Keratinocyte (primary cell): ENCODE data around the gene ABHD16A. TPM values are rescaled to one million over a fixed set of nuclear protein-coding genes. Genes with fewer than 3 reads are reported as not detected.

Source experiments
- DNase-seq: peaks from one replicate; pipeline ENCODE4 v3.0.0-alpha.2; 2011; ENCODE audit warnings: low read depth, missing footprints, low spot score
- FAIRE-seq: peaks from 2 replicates; lab custom pipeline; 2011; peaks lifted over from hg19 to GRCh38; lab: Jason Lieb, UNC
- H2AFZ ChIP-seq: 2 replicates; pipeline ENCODE4 v1.6.0; 2012; ENCODE audit warnings: low read length, control low read depth, inconsistent platforms; ENCODE audit not compliant: control insufficient read depth
- H3K27ac ChIP-seq: 2 replicates; pipeline ENCODE4 v1.5.1; 2011; ENCODE audit warnings: low read length; ENCODE audit not compliant: control insufficient read depth, insufficient read depth
- H3K27me3 ChIP-seq: 3 replicates; pipeline ENCODE4 v1.6.0; 2011; ENCODE audit warnings: low read length; ENCODE audit not compliant: control insufficient read depth, insufficient read depth; ENCODE audit errors: extremely low read depth
- H3K36me3 ChIP-seq, 2 experiments: 2 replicates in 1 of 2; 3 replicates in 1 of 2; pipeline ENCODE4 v1.5.1; 2011; ENCODE audit warnings: low read length in 2 of 2, mild to moderate bottlenecking in 1 of 2; ENCODE audit not compliant: control insufficient read depth in 2 of 2, insufficient read depth in 2 of 2; ENCODE audit errors: extremely low read depth in 1 of 2
- H3K4me1 ChIP-seq: 3 replicates; pipeline ENCODE4 v1.5.1; 2011; ENCODE audit warnings: low read length; ENCODE audit not compliant: control insufficient read depth, insufficient read depth; ENCODE audit errors: extremely low read depth
- H3K4me2 ChIP-seq: 3 replicates; pipeline ENCODE4 v1.6.0; 2011; ENCODE audit warnings: low read depth, low read length; ENCODE audit not compliant: control insufficient read depth, insufficient read depth; ENCODE audit errors: extremely low read depth
- H3K4me3 ChIP-seq, 3 experiments: fragments of 200-600 bp in 1 of 3; sonication (generic) in 1 of 3; 2 replicates in 2 of 3; 3 replicates in 1 of 3; pipeline ENCODE4 v1.5.1; 2011 to 2016; ENCODE audit warnings: low read length in 3 of 3, mild to moderate bottlenecking in 3 of 3, control low read depth in 2 of 3, inconsistent platforms in 1 of 3, low read depth in 1 of 3, mixed read lengths in 1 of 3, mixed run types in 1 of 3, moderate library complexity in 1 of 3; ENCODE audit not compliant: control insufficient read depth in 2 of 3, insufficient read depth in 2 of 3; ENCODE audit errors: extremely low read depth in 1 of 3
- H3K79me2 ChIP-seq: 2 replicates; pipeline ENCODE4 v1.6.0; 2012; ENCODE audit warnings: low read length; ENCODE audit not compliant: control insufficient read depth, insufficient read depth
- H3K9ac ChIP-seq: 3 replicates; pipeline ENCODE4 v1.6.0; 2011; ENCODE audit warnings: low read length; ENCODE audit not compliant: control insufficient read depth, insufficient read depth; ENCODE audit errors: extremely low read depth
- H3K9me1 ChIP-seq: 3 replicates; pipeline ENCODE4 v1.6.0; 2011; ENCODE audit warnings: low read length; ENCODE audit not compliant: control insufficient read depth, insufficient read depth; ENCODE audit errors: extremely low read depth
- H3K9me3 ChIP-seq: 2 replicates; pipeline ENCODE4 v1.5.1; 2012; ENCODE audit warnings: low read depth, low read length; ENCODE audit not compliant: control insufficient read depth
- H4K20me1 ChIP-seq: 3 replicates; pipeline ENCODE4 v1.6.0; 2011; ENCODE audit warnings: low read length; ENCODE audit not compliant: control insufficient read depth, insufficient read depth; ENCODE audit errors: extremely low read depth
- EZH2 ChIP-seq: IDR thresholded peaks from one replicate; pipeline ENCODE4 v1.6.1; 2012; ENCODE audit warnings: inconsistent platforms, mild to moderate bottlenecking, low read length, moderate library complexity
- dilution Hi-C: fragments of 300-500 bp; cut with MboI; formaldehyde crosslinking; loops from one replicate; pipeline ENCODE4 v1.7.0; 2020; ENCODE audit warnings: low sequenced_read_pairs; ENCODE audit not compliant: extremely low pct_ligation_motif_present
- polyA plus RNA-seq, 5 experiments: library from polyadenylated mRNA; depleted of rRNA in 3 of 5; stranded (reverse) in 3 of 5; stranded (forward) in 1 of 5; unstranded in 1 of 5; fragments of >200 nt; gene quantifications; 1 replicate in 1 of 5; 2 replicates in 3 of 5; 3 replicates in 1 of 5; pipeline versions ENCODE4 v1.2.1 to v1.2.3, GENCODE V29; 2011 to 2012; ENCODE audit warnings: missing spikeins in 2 of 5, low read depth in 1 of 5, low replicate concordance in 1 of 5
- TF ChIP-seq, protein P1 (sequence below), 3 experiments: IDR thresholded peaks in 1 of 3; conservative IDR thresholded peaks in 1 of 3; optimal IDR thresholded peaks in 1 of 3; 2 replicates in 2 of 3; 3 replicates in 1 of 3; pipeline versions ENCODE3 to v1.5.1; 2011; ENCODE audit warnings: low read length in 3 of 3, mild to moderate bottlenecking in 3 of 3, moderate library complexity in 2 of 3, control low read depth in 1 of 3, inconsistent platforms in 1 of 3; ENCODE audit not compliant: insufficient read depth in 2 of 3; ENCODE audit errors: extremely low read depth in 1 of 3

Gene ABHD16A
- polyA plus RNA-seq, 1 donor (not counting 4 experiments of a cell fraction or from before 2014, with no cell fraction given): 21.8 TPM

DNA sequence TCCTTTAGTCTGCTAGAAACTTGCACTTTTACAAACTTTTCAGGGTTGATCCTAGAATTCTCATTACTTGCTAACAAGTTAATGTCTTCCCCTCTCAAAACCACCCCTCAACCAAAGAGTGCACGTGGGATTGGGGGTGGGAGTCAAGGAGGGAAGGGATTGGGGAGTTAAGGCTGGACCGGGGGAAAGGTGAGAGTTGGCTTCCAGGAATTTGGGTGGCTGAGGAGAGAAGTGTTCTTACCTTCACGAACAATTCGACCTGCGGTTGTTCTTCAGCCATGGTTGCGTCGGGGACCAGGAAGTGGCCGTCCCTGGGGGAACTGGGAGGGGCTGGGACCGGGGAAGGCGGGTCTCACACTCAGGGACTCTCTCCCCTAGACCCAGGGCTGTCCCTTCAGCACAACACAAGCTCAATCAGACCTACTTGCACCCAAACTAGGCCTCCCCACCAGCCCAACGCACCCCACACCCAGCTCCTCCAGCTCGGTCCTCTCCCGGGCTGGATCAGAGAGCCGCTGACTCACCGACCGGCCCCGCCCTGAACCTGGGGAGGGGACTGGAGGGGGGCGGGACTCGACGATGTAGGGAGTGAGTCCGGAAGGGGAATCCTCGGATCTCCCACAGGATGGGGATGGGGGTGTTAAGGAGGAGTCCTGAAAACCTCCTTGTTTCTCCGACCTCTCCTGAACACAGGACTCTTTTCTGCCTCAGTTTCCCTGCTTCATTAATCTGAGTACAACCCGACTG lies 33.1 kb upstream of the ABHD16A start, which contains the start of gene CLIC1:
Gene CLIC1 (minus strand): TSS at position 510 of the 747 bp plus-strand sequence. CDS start 230 bp downstream, at position 280.
- Histone ChIP-seq H3K4me3 (peak within 1 kb of the TSS; percentile 62 to 88 (median 66)), H3K9ac (peak within 1 kb of the TSS; percentile 90), H4K20me1 (peaks cover 14% of the 10 kb centered on the region), H3K36me3 (peaks cover 21 to 34% of the 10 kb centered on the region in 2 experiments), H3K9me3 (no peaks in the 10 kb centered on the region), H3K4me2 (peak within 1 kb of the TSS; percentile 84), H3K79me2 (peaks cover 39% of the 10 kb centered on the region), H3K4me1 (peaks cover 42% of the 10 kb centered on the region), H3K27me3 (no peaks in the 10 kb centered on the region), H2AFZ (peak within 1 kb of the TSS; percentile 67), H3K9me1 (peaks cover 2% of the 10 kb centered on the region), H3K27ac (peak within 1 kb of the TSS; percentile 96)
- FAIRE-seq: no peak
- dilution Hi-C loops: no loop called here
- TF ChIP-seq, protein P1, sequence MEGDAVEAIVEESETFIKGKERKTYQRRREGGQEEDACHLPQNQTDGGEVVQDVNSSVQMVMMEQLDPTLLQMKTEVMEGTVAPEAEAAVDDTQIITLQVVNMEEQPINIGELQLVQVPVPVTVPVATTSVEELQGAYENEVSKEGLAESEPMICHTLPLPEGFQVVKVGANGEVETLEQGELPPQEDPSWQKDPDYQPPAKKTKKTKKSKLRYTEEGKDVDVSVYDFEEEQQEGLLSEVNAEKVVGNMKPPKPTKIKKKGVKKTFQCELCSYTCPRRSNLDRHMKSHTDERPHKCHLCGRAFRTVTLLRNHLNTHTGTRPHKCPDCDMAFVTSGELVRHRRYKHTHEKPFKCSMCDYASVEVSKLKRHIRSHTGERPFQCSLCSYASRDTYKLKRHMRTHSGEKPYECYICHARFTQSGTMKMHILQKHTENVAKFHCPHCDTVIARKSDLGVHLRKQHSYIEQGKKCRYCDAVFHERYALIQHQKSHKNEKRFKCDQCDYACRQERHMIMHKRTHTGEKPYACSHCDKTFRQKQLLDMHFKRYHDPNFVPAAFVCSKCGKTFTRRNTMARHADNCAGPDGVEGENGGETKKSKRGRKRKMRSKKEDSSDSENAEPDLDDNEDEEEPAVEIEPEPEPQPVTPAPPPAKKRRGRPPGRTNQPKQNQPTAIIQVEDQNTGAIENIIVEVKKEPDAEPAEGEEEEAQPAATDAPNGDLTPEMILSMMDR (optimal IDR thresholded peaks at IDR 0.05 in 1 of 3, IDR thresholded peaks at IDR 0.05 in 1 of 3, conservative IDR thresholded peaks at IDR 0.05 in 1 of 3; ENCODE audit: extremely low read depth in 1 of 3, insufficient read depth in 2 of 3, low read length in 3 of 3): no peak
- no peak for TF ChIP-seq EZH2
- DNase-seq: peak; percentile 59

DNA sequence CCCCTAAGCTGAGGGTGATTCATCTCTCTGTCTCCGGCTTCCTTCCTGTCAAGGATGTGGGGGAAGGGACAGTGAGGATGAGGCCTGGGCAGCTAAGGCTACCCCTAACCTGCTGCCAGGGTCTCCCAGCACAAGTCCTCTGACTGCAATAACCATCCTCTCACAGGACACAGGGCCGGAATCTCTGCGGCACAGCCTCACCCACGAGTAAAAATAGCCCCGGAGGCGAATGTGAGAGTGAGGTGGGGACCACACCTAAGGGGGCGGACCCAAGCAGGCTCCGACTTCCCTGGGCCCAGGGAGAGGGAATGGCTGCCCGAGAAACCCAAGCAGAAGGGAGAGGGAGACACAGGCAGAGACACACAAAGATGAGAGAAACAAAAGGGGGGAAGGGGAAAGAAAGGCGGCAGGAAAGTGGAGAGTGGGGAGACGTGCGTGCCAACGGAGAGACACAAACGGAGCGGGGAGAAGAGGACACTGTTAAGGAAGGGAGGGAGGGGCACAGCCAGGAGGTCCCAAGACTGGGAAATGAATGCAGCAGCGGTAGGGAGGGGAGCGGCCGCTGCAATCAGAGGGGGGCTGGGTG lies 31.8 kb upstream of the ABHD16A start:
- Histone ChIP-seq H3K4me3 (peak overlapping the region; percentile 62 to 88 (median 66)), H3K4me2 (peak overlapping the region; percentile 84), H2AFZ (peak overlapping the region; percentile 38), H3K9me3 (no peaks in the 10 kb centered on the region), H3K9me1 (peaks cover 4% of the 10 kb centered on the region), H4K20me1 (peaks cover 19% of the 10 kb centered on the region), H3K36me3 (peaks cover 24 to 40% of the 10 kb centered on the region in 2 experiments), H3K79me2 (peaks cover 39% of the 10 kb centered on the region), H3K4me1 (peaks cover 43% of the 10 kb centered on the region), H3K27me3 (no peaks in the 10 kb centered on the region), H3K9ac (peak overlapping the region; percentile 90), H3K27ac (peak overlapping the region; percentile 96)
- no peak for FAIRE-seq
- dilution Hi-C loops: no loop called here
- no peak for TF ChIP-seq EZH2
- TF ChIP-seq, protein P1 (optimal IDR thresholded peaks at IDR 0.05 in 1 of 3, IDR thresholded peaks at IDR 0.05 in 1 of 3, conservative IDR thresholded peaks at IDR 0.05 in 1 of 3; ENCODE audit: extremely low read depth in 1 of 3, insufficient read depth in 2 of 3, low read length in 3 of 3): no peak
- no peak for DNase-seq
